Mononuclear cell (primary cell): ENCODE results near the gene ATG10. TPM values are rescaled to one million over a fixed set of nuclear protein-coding genes. Genes with fewer than 3 reads are reported as not detected.
"Not testable (repeated sequence)": the region's sequence is repeated elsewhere in the genome, so short reads cannot be mapped to it uniquely, and the experiment has no call there.

Experiments used
- H3K27me3 ChIP-seq: 2 replicates; pipeline ENCODE4 v1.6.0; 2011; ENCODE audit warnings: low read length, control low read depth; ENCODE audit not compliant: insufficient read depth
- H3K4me1 ChIP-seq: 2 replicates; pipeline ENCODE4 v1.5.1; 2011; ENCODE audit warnings: mild to moderate bottlenecking, low read length, control low read depth; ENCODE audit not compliant: insufficient read depth
- H3K4me3 ChIP-seq: 2 replicates; pipeline ENCODE4 v1.5.1; 2011; ENCODE audit warnings: mild to moderate bottlenecking, low read length, moderate library complexity
- H3K9me3 ChIP-seq: 2 replicates; pipeline ENCODE4 v1.5.1; 2011; ENCODE audit warnings: low read depth, mild to moderate bottlenecking, control low read depth, low read length
- total RNA-seq: library from RNA; depleted of rRNA; stranded (reverse); fragments of >200 nt; gene quantifications from one replicate; pipeline ENCODE4 v1.2.3, GENCODE V29; 2012

The ATG10 gene
- total RNA-seq, 1 donor, result 2.4 TPM

DNA sequence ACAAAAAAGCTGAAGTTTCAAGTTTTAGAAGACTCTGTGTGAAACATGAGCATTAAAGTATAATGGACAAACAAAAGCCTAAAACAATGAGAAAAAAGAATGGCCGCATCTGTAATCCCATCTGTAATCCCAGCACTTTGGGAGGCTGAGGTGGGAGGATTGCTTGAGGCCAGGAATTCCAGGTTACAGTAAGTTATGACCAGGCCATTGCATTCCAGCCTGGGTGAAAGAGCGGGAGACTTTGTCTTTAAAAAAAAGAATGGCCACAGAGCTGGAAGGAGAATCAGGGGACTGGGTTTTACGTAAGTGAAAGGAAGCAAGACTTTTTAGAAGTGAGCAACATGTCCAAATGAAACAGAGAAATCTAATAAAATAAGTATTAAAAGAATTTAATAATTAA is 2.6 kb upstream of the ATG10 start:
- H3K4me3 ChIP-seq, result no peak overlapping the region
- H3K4me1 ChIP-seq, result peaks cover 10% of the 10 kb centered on the region
- no peaks in the 10 kb centered on the region for H3K9me3 ChIP-seq
- H3K27me3 ChIP-seq, result no peaks in the 10 kb centered on the region

DNA sequence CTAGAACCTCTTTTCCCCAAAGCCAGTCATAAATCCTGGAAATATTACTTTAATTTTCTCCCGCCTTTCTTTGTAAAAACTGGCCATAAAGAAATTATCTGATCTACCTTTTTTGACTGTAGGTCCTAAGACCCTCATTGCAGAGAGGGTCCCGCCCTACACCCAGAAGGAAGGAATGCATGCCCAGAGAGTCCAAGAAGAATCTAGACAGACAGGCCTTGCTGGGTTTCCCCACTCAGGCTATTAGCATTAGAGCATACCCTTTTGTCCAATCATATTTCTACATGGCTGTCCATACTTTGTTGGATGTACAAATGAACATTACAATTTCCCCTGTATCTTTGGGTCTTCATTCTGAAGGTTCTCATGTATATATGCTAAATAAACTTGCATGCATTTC is 1.9 kb upstream of the ATG10 start:
- no peak overlapping the region for H3K4me3 ChIP-seq
- H3K9me3 ChIP-seq, result no peaks in the 10 kb centered on the region
- H3K4me1 ChIP-seq, result peaks cover 10% of the 10 kb centered on the region
- H3K27me3 ChIP-seq, result no peaks in the 10 kb centered on the region

DNA sequence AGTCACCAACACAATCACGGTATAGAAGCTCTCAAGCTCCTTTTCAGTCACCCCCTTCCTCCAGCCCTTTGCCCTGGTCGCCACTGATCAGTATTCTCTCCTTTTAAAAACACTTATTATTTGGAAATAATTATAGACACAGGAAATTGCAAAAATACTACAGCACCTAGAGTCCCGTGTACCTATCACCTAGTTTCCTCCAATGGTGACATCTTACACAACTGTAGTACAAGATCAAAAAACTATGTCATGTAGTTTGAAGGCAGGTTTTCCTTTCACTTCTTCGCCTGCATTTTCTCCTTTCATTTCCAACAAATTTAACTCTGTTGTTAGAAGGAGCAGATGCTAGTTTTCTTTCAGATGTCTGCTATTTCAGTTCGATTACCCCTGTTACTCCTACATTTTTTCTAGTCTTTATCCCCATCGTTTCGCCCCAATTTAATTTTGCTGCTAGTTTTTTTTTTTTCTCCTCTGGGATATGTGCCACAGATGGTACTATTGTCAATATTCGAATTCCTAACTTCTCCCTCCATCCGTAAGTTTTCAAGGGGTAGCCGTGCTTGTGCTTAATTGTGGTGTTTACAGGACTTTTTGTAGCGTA is 612 bp upstream of the ATG10 start:
- H3K4me1 ChIP-seq, result peaks cover 10% of the 10 kb centered on the region
- peak overlapping the region; percentile 78 for H3K4me3 ChIP-seq
- no peaks in the 10 kb centered on the region for H3K9me3 ChIP-seq
- no peaks in the 10 kb centered on the region for H3K27me3 ChIP-seq

DNA sequence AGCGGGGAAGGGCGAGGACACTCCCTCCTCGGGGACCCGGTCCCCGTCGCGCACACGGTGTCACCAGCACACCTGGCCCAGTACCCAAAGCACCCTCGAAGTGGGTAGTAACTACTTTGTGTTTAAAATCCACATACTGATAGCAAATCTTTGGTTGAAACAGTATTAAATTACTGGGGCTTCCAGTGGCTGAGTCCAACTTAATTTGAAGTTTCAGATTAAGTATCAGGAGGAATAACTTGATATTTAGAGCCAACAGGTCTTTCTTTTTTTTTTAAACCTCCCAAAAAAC is 615 bp downstream of the ATG10 start:
- peak overlapping the region; percentile 78 for H3K4me3 ChIP-seq
- no peaks in the 10 kb centered on the region for H3K9me3 ChIP-seq
- H3K27me3 ChIP-seq, result no peaks in the 10 kb centered on the region
- peaks cover 10% of the 10 kb centered on the region for H3K4me1 ChIP-seq

- no peak overlapping the region for H3K4me3 ChIP-seq
- no peaks in the 10 kb centered on the region for H3K4me1 ChIP-seq
- H3K9me3 ChIP-seq, result no peaks in the 10 kb centered on the region
- H3K27me3 ChIP-seq, result no peaks in the 10 kb centered on the region
These were observed 8.3 kb downstream of the ATG10 start for GRCh38 chr5:81980160-81980559.

- Histone ChIP-seq H3K9me3 (no peaks in the 10 kb centered on the region), H3K27me3 (no peaks in the 10 kb centered on the region), H3K4me3 (no peak overlapping the region), H3K4me1 (no peaks in the 10 kb centered on the region)
These were observed 8.9 kb downstream of the ATG10 start for GRCh38 chr5:81980598-81981260.

DNA sequence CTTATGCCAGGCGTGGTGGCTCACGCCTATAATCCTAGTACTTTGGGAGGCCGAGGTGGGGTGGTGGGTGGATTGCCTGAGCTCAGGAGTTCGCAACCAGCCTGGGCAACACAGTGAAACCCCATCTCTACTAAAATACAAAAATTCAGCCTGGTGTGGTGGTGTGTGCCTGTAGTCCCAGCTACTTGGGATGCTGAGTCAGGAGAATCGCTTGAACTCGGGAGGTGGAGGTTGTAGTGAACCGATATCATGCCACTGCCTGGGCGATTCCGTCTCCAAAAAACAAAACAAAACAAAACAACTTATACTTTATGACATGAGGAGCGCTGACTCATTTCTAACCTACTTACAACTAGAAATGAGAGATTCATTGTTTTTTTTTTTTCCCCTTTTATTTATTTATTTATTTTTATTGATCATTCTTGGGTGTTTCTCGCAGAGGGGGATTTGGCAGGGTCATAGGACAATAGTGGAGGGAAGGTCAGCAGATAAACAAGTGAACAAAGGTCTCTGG is 10.4 kb downstream of the ATG10 start:
- H3K4me3 ChIP-seq, H3K4me1 ChIP-seq, H3K9me3 ChIP-seq, H3K27me3 ChIP-seq: not testable (repeated sequence)

DNA sequence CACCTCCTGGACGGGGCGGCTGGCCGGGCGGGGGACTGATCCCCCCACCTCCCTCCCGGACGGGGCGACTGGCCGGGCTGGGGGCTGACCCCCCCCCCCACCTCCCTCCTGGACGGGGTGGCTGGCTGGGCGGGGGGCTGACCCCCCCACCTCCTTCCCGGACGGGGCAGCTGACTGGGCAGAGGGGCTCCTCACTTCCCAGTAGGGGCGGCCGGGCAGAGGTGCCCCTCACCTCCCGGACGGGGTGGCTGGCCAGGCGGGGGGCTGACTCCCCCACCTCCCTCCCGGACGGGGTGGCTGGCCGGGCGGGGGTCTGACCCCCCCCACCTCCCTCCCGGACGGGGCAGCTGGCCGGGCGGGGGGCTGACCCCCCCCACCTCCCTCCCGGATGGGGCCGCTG is 11.3 kb downstream of the ATG10 start:
- H3K4me3 ChIP-seq, H3K9me3 ChIP-seq, H3K27me3 ChIP-seq, H3K4me1 ChIP-seq: not testable (repeated sequence)

- not testable (repeated sequence) for H3K4me1 ChIP-seq, H3K27me3 ChIP-seq, H3K9me3 ChIP-seq, H3K4me3 ChIP-seq
These were observed 11.7 kb downstream of the ATG10 start for GRCh38 chr5:81983563-81983962.

DNA sequence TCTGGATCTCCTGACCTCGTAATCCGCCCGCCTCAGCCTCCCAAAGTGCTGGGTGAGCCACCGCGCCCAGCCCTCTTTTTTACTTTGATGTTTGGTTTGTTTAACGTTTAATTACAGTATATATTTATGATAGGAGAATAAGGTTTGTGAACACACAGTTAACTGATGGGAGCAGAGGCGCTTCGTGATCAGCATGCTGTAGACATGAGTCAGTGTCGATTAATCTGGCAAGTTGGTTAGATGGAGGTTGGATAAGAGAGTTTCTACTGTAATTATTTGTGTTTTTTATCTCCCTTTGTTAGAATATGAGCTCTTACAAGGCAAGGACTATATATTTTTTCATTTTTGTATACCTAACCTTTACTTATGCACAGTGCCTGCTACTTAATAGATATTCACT is 14.3 kb downstream of the ATG10 start:
- no peaks in the 10 kb centered on the region for H3K9me3 ChIP-seq
- no peaks in the 10 kb centered on the region for H3K27me3 ChIP-seq
- no peak overlapping the region for H3K4me3 ChIP-seq
- no peaks in the 10 kb centered on the region for H3K4me1 ChIP-seq

GRCh38 chr5:81989204-81989603 is 17.4 kb downstream of the ATG10 start:
- Histone ChIP-seq H3K9me3 (no peaks in the 10 kb centered on the region), H3K4me1 (no peaks in the 10 kb centered on the region), H3K27me3 (no peaks in the 10 kb centered on the region), H3K4me3 (no peak overlapping the region)

DNA sequence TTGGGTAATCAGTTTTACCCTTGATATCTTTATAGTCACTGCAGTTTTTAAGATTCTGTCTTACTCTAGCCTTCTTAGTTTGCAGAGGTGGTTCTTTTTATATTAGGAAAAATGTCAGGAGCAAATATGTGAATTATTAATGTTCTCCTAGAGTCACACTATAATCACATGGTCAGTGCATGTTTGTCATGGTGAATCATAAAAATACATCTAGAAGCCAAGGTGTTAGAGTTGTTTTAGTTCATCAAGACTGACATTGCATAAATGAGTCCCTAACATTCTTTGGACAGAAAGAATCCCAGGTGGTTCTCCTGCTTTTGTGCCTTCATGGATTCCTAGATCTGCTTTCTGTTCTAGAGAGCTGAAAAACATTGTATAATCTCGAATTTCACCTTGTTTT is 22.9 kb downstream of the ATG10 start:
- Histone ChIP-seq H3K4me3 (no peak overlapping the region), H3K27me3 (no peaks in the 10 kb centered on the region), H3K4me1 (no peaks in the 10 kb centered on the region), H3K9me3 (peaks cover 12% of the 10 kb centered on the region)

GRCh38 chr5:81995407-81995806 is 23.6 kb downstream of the ATG10 start:
- no peaks in the 10 kb centered on the region for H3K27me3 ChIP-seq
- H3K4me3 ChIP-seq, result no peak overlapping the region
- H3K4me1 ChIP-seq, result no peaks in the 10 kb centered on the region
- H3K9me3 ChIP-seq, result peaks cover 12% of the 10 kb centered on the region

- no peak overlapping the region for H3K4me3 ChIP-seq
- no peaks in the 10 kb centered on the region for H3K4me1 ChIP-seq
- H3K27me3 ChIP-seq, result no peaks in the 10 kb centered on the region
- H3K9me3 ChIP-seq, result no peaks in the 10 kb centered on the region
These were observed 32.7 kb downstream of the ATG10 start for GRCh38 chr5:82004511-82004910.

GRCh38 chr5:82009869-82010268 is 38.0 kb downstream of the ATG10 start:
- not testable (repeated sequence) for H3K27me3 ChIP-seq, H3K4me1 ChIP-seq, H3K4me3 ChIP-seq, H3K9me3 ChIP-seq

DNA sequence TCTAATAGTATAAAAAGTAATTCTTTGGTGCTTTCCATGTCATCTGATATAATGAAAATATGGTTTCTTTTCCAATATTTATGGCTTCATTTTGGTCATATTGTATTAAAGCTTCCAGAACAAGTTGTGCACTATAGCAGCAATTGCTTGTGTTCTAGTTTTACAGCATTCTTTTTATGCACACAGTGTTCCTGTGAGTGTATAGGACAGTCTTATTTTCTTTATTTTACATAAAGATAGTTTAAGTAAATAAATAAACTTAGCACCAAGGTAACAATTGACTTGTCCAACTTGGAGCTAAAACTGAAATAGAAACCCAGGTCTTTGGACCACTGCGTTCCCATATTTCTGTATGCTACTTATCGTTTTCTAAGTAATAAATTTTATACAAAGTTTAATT is 38.9 kb downstream of the ATG10 start:
- no peaks in the 10 kb centered on the region for H3K4me1 ChIP-seq
- H3K27me3 ChIP-seq, result no peaks in the 10 kb centered on the region
- no peaks in the 10 kb centered on the region for H3K9me3 ChIP-seq
- H3K4me3 ChIP-seq, result no peak overlapping the region
